Erythroblast (primary cell): ENCODE data around the gene NFIC.

Source experiments
- GATA1 ChIP-seq: IDR thresholded peaks from 2 replicates; pipeline ENCODE4 v1.6.1; 2011; ENCODE audit warnings: low read depth, mild to moderate bottlenecking, control low read depth, low read length, moderate library complexity
- POLR2A ChIP-seq: IDR thresholded peaks from 2 replicates; pipeline ENCODE4 v1.6.1; 2011; ENCODE audit warnings: mild to moderate bottlenecking, low read length

DNA sequence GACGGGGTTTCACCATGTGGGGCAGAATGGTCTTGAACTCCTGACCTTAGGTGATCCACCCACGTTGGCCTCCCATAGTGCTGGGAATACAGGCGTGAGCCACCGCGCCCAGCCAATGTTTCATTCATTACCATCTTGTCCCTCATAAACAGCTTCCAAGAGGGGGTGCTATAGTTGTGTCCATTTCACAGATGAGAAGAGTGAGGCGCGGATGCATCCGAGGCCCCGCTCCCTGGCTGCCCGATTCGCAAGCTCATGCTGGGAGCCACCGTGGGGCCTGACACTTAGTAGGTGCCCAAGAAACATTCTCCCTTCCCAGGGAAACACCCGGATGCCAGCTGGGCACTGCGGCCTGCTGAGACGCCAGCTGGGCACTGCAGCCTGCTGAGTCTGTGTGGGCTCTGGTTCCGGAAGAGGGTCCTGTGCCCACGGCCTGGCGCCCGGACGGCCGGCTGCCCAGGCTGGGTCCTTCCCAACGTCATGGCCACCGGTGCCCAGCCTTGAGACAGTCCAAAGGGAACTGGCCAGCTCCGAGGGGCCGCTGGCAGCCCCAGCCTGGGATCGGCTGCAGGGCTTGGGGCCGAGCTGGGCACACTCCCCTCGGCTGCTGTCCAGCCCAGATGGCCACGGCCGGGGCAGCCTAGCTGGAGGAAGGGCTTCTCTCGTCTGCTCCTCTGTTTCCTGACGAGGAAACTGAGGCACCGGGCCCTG lies 54.7 kb downstream of the NFIC start:
- TF ChIP-seq POLR2A, result no peak
- TF ChIP-seq GATA1, result no peak
